NB4 (cell line): ENCODE data around the gene KLHL21.
"Not testable (repeated sequence)": the region's sequence is repeated elsewhere in the genome, so short reads cannot be mapped to it uniquely, and the experiment has no call there.

Source experiments
- CTCF ChIP-seq: IDR thresholded peaks from one replicate; pipeline ENCODE4 v1.5.1; 2012; ENCODE audit warnings: low read depth, low read length
- MAX ChIP-seq: IDR thresholded peaks from 2 replicates; pipeline ENCODE4 v1.6.1; 2011; ENCODE audit warnings: low read depth, low read length

- TF ChIP-seq CTCF, MAX: not testable (repeated sequence)
Measured at GRCh38 chr1:6636778-6637177, 34.1 kb upstream of the KLHL21 start.
